Upper lobe of left lung (tissue), 4 donors: Measurements from ENCODE around the gene TRAPPC1.

Experiments
- EP300 ChIP-seq, 4 donors: sonication (generic); formaldehyde crosslinking; IDR thresholded peaks; one replicate each; pipeline ENCODE4 v1.5.1; 2017; ENCODE audit warnings: antibody characterized with exemption in 4 of 4, control low read depth in 2 of 4
- POLR2A ChIP-seq, 4 donors: fragments of 450-650 bp; IDR thresholded peaks; one replicate each; pipeline ENCODE4 v1.5.1; 2016 to 2017; ENCODE audit warnings: antibody characterized with exemption in 4 of 4, mild to moderate bottlenecking in 2 of 4
- POLR2AphosphoS5 ChIP-seq, 2 donors: sonication (generic); formaldehyde crosslinking; IDR thresholded peaks; one replicate each; pipeline ENCODE4 v1.5.1; 2017; ENCODE audit warnings: antibody characterized with exemption in 2 of 2
- TF ChIP-seq, protein P1 (sequence below), 6 experiments: fragments of 450-650 bp in 4 of 6; fragments of 200-600 bp in 2 of 6; sonication (generic) in 2 of 6; IDR thresholded peaks; one replicate each; pipeline ENCODE4 v1.5.1; 2016 to 2019; ENCODE audit warnings: antibody characterized with exemption in 6 of 6

DNA sequence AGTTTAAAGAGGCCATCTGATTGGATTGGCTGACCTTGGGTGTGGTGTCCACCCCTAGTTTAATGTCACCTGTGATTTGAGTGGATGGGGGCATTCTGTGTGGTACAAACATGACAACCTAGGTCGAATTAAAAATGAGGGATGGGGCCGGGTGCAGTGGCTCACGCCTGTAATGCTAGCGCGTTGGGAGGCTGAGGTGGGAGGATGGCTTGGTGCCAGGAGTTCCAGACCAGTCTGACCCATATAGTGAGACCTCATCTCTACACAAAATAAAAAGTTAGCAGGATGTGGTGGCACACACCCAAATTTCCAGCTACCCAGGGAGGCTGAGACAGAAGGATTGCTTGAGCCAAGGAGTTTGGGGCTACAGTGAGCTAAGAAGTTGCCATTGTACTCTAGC, 14.7 kb upstream of the TRAPPC1 start:
- TF ChIP-seq, protein P1, sequence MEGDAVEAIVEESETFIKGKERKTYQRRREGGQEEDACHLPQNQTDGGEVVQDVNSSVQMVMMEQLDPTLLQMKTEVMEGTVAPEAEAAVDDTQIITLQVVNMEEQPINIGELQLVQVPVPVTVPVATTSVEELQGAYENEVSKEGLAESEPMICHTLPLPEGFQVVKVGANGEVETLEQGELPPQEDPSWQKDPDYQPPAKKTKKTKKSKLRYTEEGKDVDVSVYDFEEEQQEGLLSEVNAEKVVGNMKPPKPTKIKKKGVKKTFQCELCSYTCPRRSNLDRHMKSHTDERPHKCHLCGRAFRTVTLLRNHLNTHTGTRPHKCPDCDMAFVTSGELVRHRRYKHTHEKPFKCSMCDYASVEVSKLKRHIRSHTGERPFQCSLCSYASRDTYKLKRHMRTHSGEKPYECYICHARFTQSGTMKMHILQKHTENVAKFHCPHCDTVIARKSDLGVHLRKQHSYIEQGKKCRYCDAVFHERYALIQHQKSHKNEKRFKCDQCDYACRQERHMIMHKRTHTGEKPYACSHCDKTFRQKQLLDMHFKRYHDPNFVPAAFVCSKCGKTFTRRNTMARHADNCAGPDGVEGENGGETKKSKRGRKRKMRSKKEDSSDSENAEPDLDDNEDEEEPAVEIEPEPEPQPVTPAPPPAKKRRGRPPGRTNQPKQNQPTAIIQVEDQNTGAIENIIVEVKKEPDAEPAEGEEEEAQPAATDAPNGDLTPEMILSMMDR (IDR thresholded peaks at IDR 0.05), result no peak
- TF ChIP-seq POLR2A (IDR thresholded peaks at IDR 0.05), result no peak
- no peak for TF ChIP-seq POLR2AphosphoS5 (IDR thresholded peaks at IDR 0.05)
- TF ChIP-seq EP300 (IDR thresholded peaks at IDR 0.05), result no peak
